Loucy (cell line): ENCODE measurements around the gene CCNG2.

Source experiments
- H2AFZ ChIP-seq: fragments of 200-600 bp; sonication (generic); 2 replicates; pipeline ENCODE4 v1.6.0; 2016; ENCODE audit warnings: antibody characterized with exemption, mild to moderate bottlenecking, low read length, moderate library complexity
- H3F3A ChIP-seq: fragments of 200-600 bp; 2 replicates; pipeline ENCODE4 v1.6.0; 2016; ENCODE audit warnings: antibody characterized with exemption, low read depth, mild to moderate bottlenecking
- H3K27me3 ChIP-seq: fragments of 200-600 bp; sonication (generic); 2 replicates; pipeline ENCODE4 v1.6.1; 2014; ENCODE audit warnings: low read length, mild to moderate bottlenecking; ENCODE audit not compliant: insufficient read depth, poor library complexity, severe bottlenecking
- H3K36me3 ChIP-seq: fragments of 200-600 bp; sonication (generic); 2 replicates; pipeline ENCODE4 v1.6.1; 2016; ENCODE audit warnings: low read length; ENCODE audit not compliant: insufficient read depth
- H3K4me1 ChIP-seq: fragments of 200-600 bp; sonication (generic); 2 replicates; pipeline ENCODE4 v1.5.1; 2014; ENCODE audit warnings: low read length, mild to moderate bottlenecking; ENCODE audit not compliant: insufficient read depth, poor library complexity, severe bottlenecking
- H3K4me2 ChIP-seq: fragments of 200-600 bp; sonication (generic); 2 replicates; pipeline ENCODE4 v1.6.0; 2014; ENCODE audit warnings: antibody characterized with exemption, low read length, low read depth, mild to moderate bottlenecking; ENCODE audit not compliant: poor library complexity, severe bottlenecking
- H3K4me3 ChIP-seq: fragments of 200-600 bp; sonication (generic); 2 replicates; pipeline ENCODE4 v1.5.1; 2014; ENCODE audit warnings: low read length, mild to moderate bottlenecking, mixed read lengths; ENCODE audit not compliant: poor library complexity, severe bottlenecking
- H3K79me2 ChIP-seq: fragments of 200-600 bp; sonication (generic); 2 replicates; pipeline ENCODE4 v1.6.1; 2014; ENCODE audit warnings: low read length; ENCODE audit not compliant: insufficient read depth
- H3K9ac ChIP-seq: fragments of 200-600 bp; sonication (generic); 2 replicates; pipeline ENCODE4 v1.6.0; 2014; ENCODE audit warnings: mild to moderate bottlenecking, low read depth, low read length, moderate library complexity; ENCODE audit not compliant: poor library complexity, severe bottlenecking
- H3K9me2 ChIP-seq: fragments of 200-600 bp; sonication (generic); replicated peaks from 2 replicates; pipeline ENCODE4 v1.6.1; 2016; ENCODE audit warnings: low read depth, low read length, mixed read lengths
- H3K9me3 ChIP-seq: fragments of 200-600 bp; sonication (generic); 2 replicates; pipeline ENCODE4 v1.6.1; 2014; ENCODE audit warnings: mild to moderate bottlenecking, antibody characterized with exemption, low read length, low read depth; ENCODE audit not compliant: insufficient read depth
- H4K20me1 ChIP-seq: fragments of 200-600 bp; sonication (generic); 2 replicates; pipeline ENCODE4 v1.6.0; 2014; ENCODE audit warnings: antibody characterized with exemption, low read length, mild to moderate bottlenecking; ENCODE audit not compliant: insufficient read depth, poor library complexity, severe bottlenecking
- CTCF ChIP-seq: fragments of 200-600 bp; sonication (generic); conservative IDR thresholded peaks from 2 replicates; pipeline ENCODE4 v1.5.1; 2014; ENCODE audit warnings: mild to moderate bottlenecking, antibody characterized with exemption, low read length
- EZH2phosphoT487 ChIP-seq: fragments of 200-600 bp; IDR thresholded peaks from 2 replicates; pipeline ENCODE4 v1.6.1; 2018; ENCODE audit warnings: antibody characterized with exemption, mild to moderate bottlenecking, moderate library complexity, borderline replicate concordance

Gene CCNG2

GRCh38 chr4:77152421-77152820, 4.6 kb upstream of the CCNG2 start:
- Histone ChIP-seq H3K9me3 (no peaks in the 10 kb centered on the region), H3K9ac (peak overlapping the region; percentile 97), H2AFZ (no peak overlapping the region), H3K36me3 (no peaks in the 10 kb centered on the region), H3K4me1 (peaks cover 50% of the 10 kb centered on the region), H4K20me1 (peaks cover 2% of the 10 kb centered on the region), H3K4me2 (no peak overlapping the region), H3K27me3 (no peaks in the 10 kb centered on the region), H3K79me2 (peaks cover 8% of the 10 kb centered on the region), H3K9me2 (no peaks in the 10 kb centered on the region), H3K4me3 (no peak overlapping the region), H3F3A (no peaks in the 10 kb centered on the region)
- TF ChIP-seq CTCF (no peak), EZH2phosphoT487 (no peak)

GRCh38 chr4:77153006-77153405, 4.0 kb upstream of the CCNG2 start:
- Histone ChIP-seq H4K20me1 (peaks cover 5% of the 10 kb centered on the region), H3K9me3 (no peaks in the 10 kb centered on the region), H3K9ac (peak overlapping the region; percentile 97), H3K36me3 (no peaks in the 10 kb centered on the region), H3K27me3 (no peaks in the 10 kb centered on the region), H3F3A (no peaks in the 10 kb centered on the region), H3K9me2 (no peaks in the 10 kb centered on the region), H3K79me2 (peaks cover 14% of the 10 kb centered on the region), H3K4me2 (no peak overlapping the region), H3K4me3 (no peak overlapping the region), H2AFZ (no peak overlapping the region), H3K4me1 (peaks cover 46% of the 10 kb centered on the region)
- TF ChIP-seq CTCF = no peak

GRCh38 chr4:77154065-77154464, 2.9 kb upstream of the CCNG2 start:
- Histone ChIP-seq H3K9me2 (no peaks in the 10 kb centered on the region), H3K4me1 (peaks cover 53% of the 10 kb centered on the region), H3K27me3 (no peaks in the 10 kb centered on the region), H3K4me3 (no peak overlapping the region), H4K20me1 (peaks cover 13% of the 10 kb centered on the region), H3K4me2 (peak overlapping the region; percentile 93), H3K36me3 (peaks cover 2% of the 10 kb centered on the region; the same call in 1 of the 2 replicates), H3K9ac (peak overlapping the region; percentile 97), H3K79me2 (peaks cover 25% of the 10 kb centered on the region), H3K9me3 (no peaks in the 10 kb centered on the region), H3F3A (no peaks in the 10 kb centered on the region; the same call in 1 of the 2 replicates), H2AFZ (peak overlapping the region; percentile 57)
- TF ChIP-seq EZH2phosphoT487 (no peak), CTCF (no peak)
